ENCODE results near the gene PLEKHB2.
"Not testable (repeated sequence)": the region's sequence is repeated elsewhere in the genome, so short reads cannot be mapped to it uniquely, and the experiment has no call there.

PLEKHB2 gene

GRCh38 chr2:131064589-131065512 lies 40.3 kb upstream of the PLEKHB2 start:
- TF ChIP-seq, protein P1, sequence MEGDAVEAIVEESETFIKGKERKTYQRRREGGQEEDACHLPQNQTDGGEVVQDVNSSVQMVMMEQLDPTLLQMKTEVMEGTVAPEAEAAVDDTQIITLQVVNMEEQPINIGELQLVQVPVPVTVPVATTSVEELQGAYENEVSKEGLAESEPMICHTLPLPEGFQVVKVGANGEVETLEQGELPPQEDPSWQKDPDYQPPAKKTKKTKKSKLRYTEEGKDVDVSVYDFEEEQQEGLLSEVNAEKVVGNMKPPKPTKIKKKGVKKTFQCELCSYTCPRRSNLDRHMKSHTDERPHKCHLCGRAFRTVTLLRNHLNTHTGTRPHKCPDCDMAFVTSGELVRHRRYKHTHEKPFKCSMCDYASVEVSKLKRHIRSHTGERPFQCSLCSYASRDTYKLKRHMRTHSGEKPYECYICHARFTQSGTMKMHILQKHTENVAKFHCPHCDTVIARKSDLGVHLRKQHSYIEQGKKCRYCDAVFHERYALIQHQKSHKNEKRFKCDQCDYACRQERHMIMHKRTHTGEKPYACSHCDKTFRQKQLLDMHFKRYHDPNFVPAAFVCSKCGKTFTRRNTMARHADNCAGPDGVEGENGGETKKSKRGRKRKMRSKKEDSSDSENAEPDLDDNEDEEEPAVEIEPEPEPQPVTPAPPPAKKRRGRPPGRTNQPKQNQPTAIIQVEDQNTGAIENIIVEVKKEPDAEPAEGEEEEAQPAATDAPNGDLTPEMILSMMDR (conservative IDR thresholded peaks at IDR 0.05; ENCODE audit: low read depth, low read length) = no peak
- H3K4me3 ChIP-seq (ENCODE audit: low read depth, low read length) = no peak overlapping the region
- no peak for DNase-seq (ENCODE audit: low read depth)

DNA sequence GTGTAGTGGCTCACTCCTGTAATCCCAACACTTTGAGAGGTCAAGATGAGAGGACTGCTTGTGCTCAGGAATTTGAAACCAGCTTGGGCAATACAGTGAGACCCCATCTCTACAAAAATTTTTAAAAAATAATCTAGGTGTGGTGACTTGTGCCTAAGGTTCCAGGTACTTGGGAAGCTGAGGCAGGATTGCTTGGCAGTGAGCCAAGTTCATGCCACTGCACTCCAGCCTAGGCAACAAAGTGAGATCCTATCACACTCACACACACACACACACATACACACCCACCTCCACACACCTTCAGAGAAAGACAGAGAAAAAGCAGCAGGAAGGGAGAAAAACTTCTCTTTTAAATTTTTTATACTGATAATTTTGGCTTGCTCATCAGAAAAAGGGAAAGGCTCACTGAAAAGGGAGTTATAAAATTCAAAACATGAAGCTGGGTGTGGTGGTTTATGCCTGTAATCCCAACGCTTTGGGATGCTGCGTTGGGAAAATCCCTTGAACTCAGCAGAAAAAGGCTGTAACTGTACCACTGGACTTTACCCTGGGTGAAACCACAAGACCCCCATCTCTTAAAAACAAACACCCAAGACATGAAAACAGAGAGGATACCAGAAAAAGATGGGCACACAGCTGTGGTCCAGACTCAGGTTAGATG lies 37.5 kb upstream of the PLEKHB2 start:
- TF ChIP-seq, protein P1 (conservative IDR thresholded peaks at IDR 0.05; ENCODE audit: low read depth, low read length) = no peak
- no peak for DNase-seq (ENCODE audit: low read depth)
- no peak overlapping the region for H3K4me3 ChIP-seq (ENCODE audit: low read depth, low read length)

DNA sequence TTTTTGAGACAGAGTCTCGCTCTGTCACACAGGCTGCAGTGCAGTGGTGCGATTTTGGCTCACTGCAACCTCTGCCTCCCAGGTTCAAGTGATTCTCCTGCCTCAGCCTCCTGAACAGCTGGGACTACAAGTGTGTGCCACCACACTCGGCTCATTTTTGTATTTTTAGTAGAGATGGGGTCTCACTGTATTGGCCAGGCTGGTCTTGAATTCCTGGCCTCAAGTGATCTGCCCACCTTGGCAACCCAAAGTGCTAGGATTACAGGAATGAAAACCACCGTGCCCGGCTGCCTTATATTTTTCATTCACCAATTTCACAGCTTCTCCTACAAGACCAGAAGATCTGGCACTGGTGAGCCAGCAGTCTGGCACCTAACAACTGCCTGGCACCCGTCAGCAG lies 37.0 kb upstream of the PLEKHB2 start:
- DNase-seq (ENCODE audit: low read depth); H3K4me3 ChIP-seq (ENCODE audit: low read depth, low read length): not testable (repeated sequence)

DNA sequence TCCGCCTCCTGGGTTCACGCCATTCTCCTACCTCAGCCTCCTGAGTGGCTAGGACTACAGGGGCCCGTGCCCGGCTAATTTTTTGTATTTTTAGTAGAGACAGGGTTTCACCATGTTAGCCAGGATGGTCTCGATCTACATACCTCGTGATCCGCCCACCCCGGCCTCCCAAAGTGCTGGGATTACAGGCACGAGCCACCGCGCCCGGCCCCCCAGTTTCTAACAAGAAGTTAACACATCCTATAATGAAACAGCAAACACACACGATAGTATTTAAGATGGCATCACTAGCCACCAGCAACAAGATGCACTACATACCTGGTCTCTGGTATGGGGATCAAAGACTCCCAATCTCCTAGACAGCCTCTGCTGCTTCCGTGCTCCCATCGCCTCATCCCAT lies 29.6 kb upstream of the PLEKHB2 start:
- DNase-seq (ENCODE audit: low read depth); H3K4me3 ChIP-seq (ENCODE audit: low read depth, low read length): not testable (repeated sequence)

DNA sequence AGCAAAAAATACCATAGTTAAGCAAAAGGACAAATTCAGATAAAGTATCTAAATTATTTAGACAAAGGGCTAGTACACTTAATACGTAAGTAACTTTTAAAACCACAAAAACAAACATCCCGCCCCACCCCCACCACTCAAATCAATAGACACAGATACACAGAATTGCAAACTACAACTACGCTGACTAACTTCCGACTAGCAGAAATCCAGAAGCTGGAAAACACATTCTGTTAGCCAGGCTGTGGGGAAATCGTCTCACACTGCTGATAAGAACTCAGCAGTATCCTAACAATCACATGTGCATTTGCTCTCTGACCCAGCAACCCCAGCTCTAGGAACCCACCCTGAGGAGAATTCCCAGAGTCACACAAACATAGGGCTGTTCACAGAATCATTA lies 28.4 kb upstream of the PLEKHB2 start:
- TF ChIP-seq, protein P1 (conservative IDR thresholded peaks at IDR 0.05; ENCODE audit: low read depth, low read length) = no peak
- no peak overlapping the region for H3K4me3 ChIP-seq (ENCODE audit: low read depth, low read length)
- DNase-seq (ENCODE audit: low read depth) = peak; percentile 87

DNA sequence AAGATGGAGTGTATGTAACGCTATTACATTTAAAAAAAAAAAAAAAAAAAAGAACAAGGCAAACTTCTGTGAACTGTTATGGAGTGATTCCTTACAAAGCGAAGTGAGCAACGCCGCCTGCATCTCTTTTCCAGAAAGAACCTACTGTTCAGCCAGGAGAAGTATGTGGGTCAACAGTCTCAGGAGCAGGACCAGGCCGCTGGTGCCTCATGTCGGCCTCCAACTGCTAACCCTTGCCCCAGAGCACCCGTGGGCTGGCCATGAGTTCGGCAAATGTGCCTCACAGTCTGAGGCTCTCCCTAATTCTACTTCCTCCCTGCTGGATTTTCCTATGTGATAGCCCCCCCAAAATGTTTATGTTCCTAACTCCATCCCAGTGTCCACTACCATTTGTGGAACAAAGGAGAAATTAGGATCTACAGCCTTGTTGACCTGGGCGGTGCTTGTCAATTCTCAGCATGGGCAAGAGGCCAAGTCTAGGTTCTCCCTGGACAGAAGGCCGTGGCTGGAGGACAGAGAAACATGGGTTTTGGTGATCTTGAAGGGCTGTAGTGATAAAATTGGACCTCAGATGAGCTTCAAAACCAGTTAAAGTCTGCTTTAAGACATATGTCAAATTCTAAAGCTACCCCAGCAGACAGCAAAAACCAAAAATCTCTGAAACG lies 27.8 kb upstream of the PLEKHB2 start:
- DNase-seq (ENCODE audit: low read depth) = no peak
- no peak overlapping the region for H3K4me3 ChIP-seq (ENCODE audit: low read depth, low read length)
- TF ChIP-seq, protein P1 (conservative IDR thresholded peaks at IDR 0.05; ENCODE audit: low read depth, low read length) = no peak

DNA sequence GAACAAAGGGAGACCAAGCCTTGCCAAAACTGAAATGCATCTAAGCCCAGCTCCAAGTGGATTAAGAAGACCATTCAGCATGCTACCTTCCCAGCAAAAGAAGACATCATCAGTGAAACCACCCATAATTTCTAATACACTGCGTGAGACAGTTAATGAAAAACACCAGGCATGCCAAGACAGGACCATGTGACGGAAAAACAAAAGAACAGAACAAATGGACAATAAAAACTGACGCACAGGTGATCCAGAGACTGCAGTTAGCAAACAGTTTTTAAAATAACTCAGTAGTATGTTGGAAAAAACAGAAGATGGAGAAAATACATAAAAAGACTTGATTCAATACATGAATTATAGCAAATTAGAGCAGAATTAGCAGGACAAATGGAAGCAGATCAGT lies 27.2 kb upstream of the PLEKHB2 start:
- DNase-seq (ENCODE audit: low read depth) = no peak
- no peak overlapping the region for H3K4me3 ChIP-seq (ENCODE audit: low read depth, low read length)
- TF ChIP-seq, protein P1 (conservative IDR thresholded peaks at IDR 0.05; ENCODE audit: low read depth, low read length) = no peak

GRCh38 chr2:131079931-131080330 lies 25.2 kb upstream of the PLEKHB2 start:
- H3K4me3 ChIP-seq (ENCODE audit: low read depth, low read length) = not testable (repeated sequence)

More at GRCh38 chr2:131079931-131080330, 25.2 kb upstream of the PLEKHB2 start:
- not testable (repeated sequence) for DNase-seq (ENCODE audit: low read depth)
